HG03175 (cell line): ENCODE results near the gene DNAJC4.

ENCODE experiments used
- ATAC-seq: cut with Tn5 transposase; IDR thresholded peaks from one replicate; pipeline ENCODE4 v1.9.1; 2021; ENCODE audit warnings: mild to moderate bottlenecking, moderate library complexity; ENCODE audit not compliant: unreplicated experiment

The DNAJC4 gene

GRCh38 chr11:64208086-64208795 lies 22.1 kb upstream of the DNAJC4 start:
- ATAC-seq = peak; percentile 10

- no peak for ATAC-seq
Observed at GRCh38 chr11:64208796-64209562, 21.4 kb upstream of the DNAJC4 start.

DNA sequence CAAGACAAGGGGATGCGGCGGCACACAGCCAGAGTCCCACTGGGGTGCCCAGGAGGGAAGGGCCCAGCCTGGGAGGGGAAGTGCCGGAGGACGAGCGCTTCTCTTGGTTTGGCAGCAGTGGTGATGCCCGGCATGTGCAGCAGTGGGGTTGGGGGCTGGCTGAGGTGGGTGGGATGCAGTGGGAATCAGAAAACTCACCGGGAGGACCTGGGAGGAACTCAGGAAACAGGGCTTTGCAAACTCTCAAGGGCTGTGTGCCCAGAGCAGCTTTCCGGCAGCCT lies 20.8 kb upstream of the DNAJC4 start:
- ATAC-seq = no peak

- no peak for ATAC-seq
Observed at GRCh38 chr11:64210301-64211020, 19.9 kb upstream of the DNAJC4 start.

GRCh38 chr11:64211181-64211872 lies 19.0 kb upstream of the DNAJC4 start:
- no peak for ATAC-seq

GRCh38 chr11:64216879-64217278 lies 13.5 kb upstream of the DNAJC4 start:
- no peak for ATAC-seq

GRCh38 chr11:64218628-64219353 lies 11.6 kb upstream of the DNAJC4 start:
- ATAC-seq = no peak

DNA sequence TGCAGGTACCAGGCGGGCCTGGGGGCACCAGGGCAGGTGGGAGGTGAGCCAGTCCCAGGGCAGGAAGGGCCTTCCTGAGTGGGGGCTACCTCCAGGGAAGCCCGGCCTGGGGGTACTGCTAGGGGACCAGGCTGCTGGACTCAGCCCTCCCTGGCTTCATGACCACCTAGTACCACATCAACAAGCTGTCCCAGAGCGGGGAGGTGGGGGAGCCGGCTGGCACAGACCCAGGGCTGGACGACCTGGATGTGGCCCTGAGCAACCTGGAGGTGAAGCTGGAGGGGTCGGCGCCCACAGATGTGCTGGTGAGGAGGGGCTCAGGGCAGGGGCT lies 11.0 kb upstream of the DNAJC4 start:
- ATAC-seq = no peak

DNA sequence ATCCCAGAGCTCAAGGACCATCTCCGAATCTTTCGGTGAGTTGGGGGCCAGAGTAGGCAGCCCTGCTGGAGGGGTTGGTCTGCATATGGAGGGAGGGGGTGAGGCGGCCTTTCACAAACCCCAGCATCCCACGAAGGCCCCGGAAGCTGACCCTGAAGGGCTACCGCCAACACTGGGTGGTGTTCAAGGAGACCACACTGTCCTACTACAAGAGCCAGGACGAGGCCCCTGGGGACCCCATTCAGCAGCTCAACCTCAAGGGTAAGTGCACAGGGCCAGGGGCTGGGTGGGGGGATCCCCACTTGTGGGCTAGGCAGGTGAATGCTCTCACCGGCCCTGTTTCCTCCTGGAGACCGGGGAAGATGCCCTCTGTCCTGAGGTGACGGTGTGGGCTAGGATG lies 10.6 kb upstream of the DNAJC4 start:
- ATAC-seq = no peak

- ATAC-seq = no peak
Observed at GRCh38 chr11:64220271-64220670, 10.1 kb upstream of the DNAJC4 start.

DNA sequence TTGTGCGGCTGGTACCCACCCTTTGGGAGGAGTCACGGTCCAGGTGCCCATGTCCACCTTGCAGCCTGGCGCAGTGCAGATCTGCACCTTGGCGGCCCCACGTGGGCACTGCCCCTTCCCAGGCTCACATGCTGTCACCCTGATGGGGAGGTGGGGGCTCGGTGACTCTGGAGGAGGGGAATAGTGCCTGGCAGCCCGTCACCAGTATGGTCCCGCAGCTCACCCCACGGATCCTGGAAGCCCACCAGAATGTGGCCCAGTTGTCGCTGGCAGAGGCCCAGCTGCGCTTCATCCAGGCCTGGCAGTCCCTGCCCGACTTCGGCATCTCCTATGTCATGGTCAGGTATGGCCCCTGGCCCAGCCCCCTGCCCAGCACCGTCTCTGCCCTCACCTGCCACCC lies 9.6 kb upstream of the DNAJC4 start:
- ATAC-seq = no peak

GRCh38 chr11:64222651-64223000 lies 7.7 kb upstream of the DNAJC4 start:
- ATAC-seq = no peak

DNA sequence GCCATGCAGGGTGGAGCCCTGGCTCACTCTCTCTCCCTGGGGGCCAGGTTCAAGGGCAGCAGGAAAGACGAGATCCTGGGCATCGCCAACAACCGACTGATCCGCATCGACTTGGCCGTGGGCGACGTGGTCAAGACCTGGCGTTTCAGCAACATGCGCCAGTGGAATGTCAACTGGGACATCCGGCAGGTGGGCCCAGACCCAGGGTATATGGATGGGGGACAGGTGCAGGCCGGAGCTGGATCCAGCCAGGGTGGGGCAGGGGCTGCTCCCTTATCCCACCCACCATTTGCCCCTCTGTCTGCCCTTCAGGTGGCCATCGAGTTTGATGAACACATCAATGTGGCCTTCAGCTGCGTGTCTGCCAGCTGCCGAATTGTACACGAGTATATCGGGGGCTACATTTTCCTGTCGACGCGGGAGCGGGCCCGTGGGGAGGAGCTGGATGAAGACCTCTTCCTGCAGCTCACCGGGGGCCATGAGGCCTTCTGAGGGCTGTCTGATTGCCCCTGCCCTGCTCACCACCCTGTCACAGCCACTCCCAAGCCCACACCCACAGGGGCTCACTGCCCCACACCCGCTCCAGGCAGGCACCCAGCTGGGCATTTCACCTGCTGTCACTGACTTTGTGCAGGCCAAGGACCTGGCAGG lies 7.2 kb upstream of the DNAJC4 start:
- ATAC-seq = no peak

- no peak for ATAC-seq
Observed at GRCh38 chr11:64224151-64224890, 6.0 kb upstream of the DNAJC4 start.

GRCh38 chr11:64224891-64225607 lies 5.3 kb upstream of the DNAJC4 start:
- no peak for ATAC-seq

- ATAC-seq = peak; percentile 51
Observed at GRCh38 chr11:64225608-64226506, 4.5 kb upstream of the DNAJC4 start, which contains the start of the genes NUDT22 and TRPT1. Gene NUDT22, plus strand, starts transcription at chr11:64226274. Its CDS starts 379 bp downstream, at chr11:64226653. Gene TRPT1, minus strand, starts transcription at chr11:64226186. Its CDS starts 326 bp downstream, at chr11:64225860.

GRCh38 chr11:64226507-64227051 lies 3.8 kb upstream of the DNAJC4 start:
- ATAC-seq = no peak
